ENCODE data around the gene SIPA1L2. TPM values are rescaled to one million over a fixed set of nuclear protein-coding genes. Genes with fewer than 3 reads are reported as not detected.

Gene SIPA1L2
- total and polyA plus RNA-seq, 10 of the 15 experiments (the other 5 are each of a cell fraction or from before 2014, with no cell fraction given), result 0.01 to 0.18 TPM; not detected in 8

DNA sequence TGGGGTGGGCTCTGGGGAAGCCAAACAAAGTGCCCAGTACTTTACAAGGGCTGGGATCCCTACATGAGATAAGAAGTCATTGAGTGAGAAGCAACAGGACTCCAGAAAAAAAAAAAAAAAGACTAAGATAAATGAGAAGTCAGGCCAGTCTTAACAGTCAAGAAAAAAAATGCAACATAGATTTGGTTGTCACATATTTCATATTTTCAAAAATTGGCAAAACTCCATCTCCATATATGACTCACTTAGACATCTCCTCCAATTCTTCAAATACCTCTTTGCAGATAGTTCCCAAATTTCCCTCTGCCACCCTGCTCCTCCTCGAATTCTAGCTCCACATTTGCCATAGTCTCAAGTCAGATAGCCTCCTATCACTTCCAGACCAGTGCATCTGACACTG, 20.9 kb upstream of the SIPA1L2 start:
- H3K9ac ChIP-seq (ENCODE audit: control insufficient read depth, insufficient read depth, low read length), result no peak overlapping the region
- ChIA-PET CTCF (no interaction called here), RAD21 (ENCODE audit: unreplicated experiment) (no interaction called here), POLR2A (interaction anchor here (1.1 kb wide), 1 partner anchor 14 kb away, joined by 3 read pairs; no protein-coding TSS in a partner anchor), SMC1A (ENCODE audit: uncharacterized antibody, unreplicated experiment) (no interaction called here)
- ATAC-seq (no peak), FAIRE-seq (no peak), DNase-seq (ENCODE audit: low read depth, low spot score) (no peak)
- H3K27ac ChIP-seq (ENCODE audit: control insufficient read depth, insufficient read depth), result no peak overlapping the region
- no peak overlapping the region for H3K4me3 ChIP-seq
- peaks cover 6% of the 10 kb centered on the region for H3K4me1 ChIP-seq (ENCODE audit: control insufficient read depth, insufficient read depth, low read length)
- BruUV-seq (replicated peaks), result no TSS peak
- in situ Hi-C loops (cut with MboI), result no loop called here
- H3K27me3 ChIP-seq (replicated peaks in 1 of 2; ENCODE audit: control insufficient read depth in 2 of 2, insufficient read depth in 2 of 2, low read length in 1 of 2), result no peaks in the 10 kb centered on the region
- H2AFZ ChIP-seq (ENCODE audit: control insufficient read depth, low read depth, low read length), result no peak overlapping the region
- H3K4me2 ChIP-seq (ENCODE audit: control insufficient read depth, insufficient read depth), result no peak overlapping the region
- H4K20me1 ChIP-seq (ENCODE audit: control insufficient read depth, insufficient read depth), result no peaks in the 10 kb centered on the region
- intact Hi-C loops (cut with micrococcal nuclease; ENCODE audit: unreplicated experiment), result no loop called here
- no peaks in the 10 kb centered on the region for H3K36me3 ChIP-seq (ENCODE audit: control insufficient read depth in 2 of 2, insufficient read depth in 2 of 2, low read length in 1 of 2)
- 0% methylated on average over 1 of the region's 1 CpG for WGBS (ENCODE audit: insufficient coverage, insufficient replicate concordance, low lambda C conversion rate, missing lambda C conversion rate)
- no peaks in the 10 kb centered on the region; the same call in 2 of the 3 replicates for H3K9me3 ChIP-seq (replicated peaks; ENCODE audit: control insufficient read depth, insufficient read depth, low read length)
- TF ChIP-seq BHLHE40 (IDR thresholded peaks at IDR 0.05; ENCODE audit: borderline replicate concordance in 1 of 2, low read depth in 2 of 2, low read length in 1 of 2) (no peak), EP300 (IDR thresholded peaks at IDR 0.05; ENCODE audit: borderline replicate concordance in 1 of 2, control insufficient read depth in 1 of 2, low read depth in 2 of 2, low read length in 2 of 2) (no peak), RAD21 (IDR thresholded peaks at IDR 0.05; ENCODE audit: insufficient read depth, low read depth, low read length) (no peak), KLF5 (IDR thresholded peaks at IDR 0.05; ENCODE audit: partially characterized antibody) (no peak), MYB (IDR thresholded peaks at IDR 0.05; ENCODE audit: borderline replicate concordance, low read depth, low read length) (no peak), CBX5 (IDR thresholded peaks at IDR 0.05; ENCODE audit: low read depth) (no peak)
- H3K79me2 ChIP-seq (ENCODE audit: control insufficient read depth, insufficient read depth, low read length), result no peaks in the 10 kb centered on the region

- WGBS (ENCODE audit: insufficient coverage, insufficient replicate concordance, low lambda C conversion rate, missing lambda C conversion rate), result 0% methylated on average over 2 of the region's 2 CpGs
- SMC1A ChIA-PET (ENCODE audit: uncharacterized antibody, unreplicated experiment), result no interaction called here
Measured at GRCh38 chr1:232650418-232650817, 20.5 kb upstream of the SIPA1L2 start.

More at GRCh38 chr1:232650418-232650817, 20.5 kb upstream of the SIPA1L2 start:
- H3K27ac ChIP-seq (ENCODE audit: control insufficient read depth, insufficient read depth), result no peak overlapping the region
- no peaks in the 10 kb centered on the region; the same call in 2 of the 3 replicates for H3K9me3 ChIP-seq (replicated peaks; ENCODE audit: control insufficient read depth, insufficient read depth, low read length)
- intact Hi-C loops (cut with micrococcal nuclease; ENCODE audit: unreplicated experiment) (no loop called here), in situ Hi-C loops (cut with MboI) (no loop called here)
- H3K4me1 ChIP-seq (ENCODE audit: control insufficient read depth, insufficient read depth, low read length), result peaks cover 2% of the 10 kb centered on the region
- H3K79me2 ChIP-seq (ENCODE audit: control insufficient read depth, insufficient read depth, low read length), result no peaks in the 10 kb centered on the region
- no peak overlapping the region for H3K4me2 ChIP-seq (ENCODE audit: control insufficient read depth, insufficient read depth)
- BruUV-seq (replicated peaks), result no TSS peak
- DNase-seq (ENCODE audit: low read depth, low spot score) (no peak), ATAC-seq (no peak), FAIRE-seq (no peak)
- no peak for TF ChIP-seq RFX5 (IDR thresholded peaks at IDR 0.05; ENCODE audit: low read depth, low read length)
- TF ChIP-seq SRF (IDR thresholded peaks at IDR 0.05; ENCODE audit: low read depth in 2 of 2, low read length in 2 of 2), result no peak
- no peaks in the 10 kb centered on the region for H3K36me3 ChIP-seq (ENCODE audit: control insufficient read depth in 2 of 2, insufficient read depth in 2 of 2, low read length in 1 of 2)
- POLR2A ChIA-PET, result interaction anchor here (1.1 kb wide), 1 partner anchor 14 kb away, joined by 3 read pairs; no protein-coding TSS in a partner anchor
- CTCF ChIA-PET, result no interaction called here
- no peak overlapping the region for H2AFZ ChIP-seq (ENCODE audit: control insufficient read depth, low read depth, low read length)
- H4K20me1 ChIP-seq (ENCODE audit: control insufficient read depth, insufficient read depth), result no peaks in the 10 kb centered on the region
- RAD21 ChIA-PET (ENCODE audit: unreplicated experiment), result no interaction called here
- H3K4me3 ChIP-seq, result no peak overlapping the region
- no peak overlapping the region for H3K9ac ChIP-seq (ENCODE audit: control insufficient read depth, insufficient read depth, low read length)
- H3K27me3 ChIP-seq (replicated peaks in 1 of 2; ENCODE audit: control insufficient read depth in 2 of 2, insufficient read depth in 2 of 2, low read length in 1 of 2), result no peaks in the 10 kb centered on the region

Data from GM12878 (cell line).